Gastroesophageal sphincter (tissue), 4 donors: Measurements from ENCODE around the gene ANXA11. TPM values are rescaled to one million over a fixed set of nuclear protein-coding genes. Genes with fewer than 3 reads are reported as not detected.

Experiments
- ATAC-seq: fragments of 150-250 bp; one replicate; pipeline ENCODE4 v1.9.1; 2016; ENCODE audit warnings: mild to moderate bottlenecking, moderate library complexity
- H3K27ac ChIP-seq, 4 donors: fragments of 200-600 bp; sonication (generic) in 3 of 4; 1 replicate in 3 of 4; 2 replicates in 1 of 4; pipeline ENCODE4 v1.5.1; 2016 to 2019
- H3K27me3 ChIP-seq: fragments of 200-600 bp; sonication (generic); one replicate; pipeline ENCODE4 v1.5.1; 2019
- H3K36me3 ChIP-seq, 2 donors: fragments of 200-600 bp; sonication (generic); one replicate each; pipeline ENCODE4 v1.5.1; 2019; ENCODE audit warnings: control low read depth in 1 of 2
- H3K4me1 ChIP-seq, 3 donors: fragments of 200-600 bp; sonication (generic); 1 replicate in 2 of 3; 2 replicates in 1 of 3; pipeline ENCODE4 v1.5.1; 2016 to 2019; ENCODE audit warnings: control low read depth in 2 of 3
- H3K4me3 ChIP-seq, 2 donors: fragments of 200-600 bp; sonication (generic); one replicate each; pipeline ENCODE4 v1.5.1; 2019; ENCODE audit warnings: mild to moderate bottlenecking in 1 of 2, moderate library complexity in 1 of 2
- H3K9me3 ChIP-seq, 3 donors: fragments of 200-600 bp; sonication (generic); one replicate each; pipeline ENCODE4 v1.5.1; 2017 to 2019; ENCODE audit warnings: control low read depth in 2 of 3
- EP300 ChIP-seq: sonication (generic); formaldehyde crosslinking; IDR thresholded peaks from one replicate; pipeline ENCODE4 v1.6.1; 2017; ENCODE audit warnings: antibody characterized with exemption, mild to moderate bottlenecking
- POLR2A ChIP-seq, 2 donors: fragments of 450-650 bp; IDR thresholded peaks; one replicate each; pipeline ENCODE4 v1.6.1; 2017; ENCODE audit warnings: antibody characterized with exemption in 2 of 2, mild to moderate bottlenecking in 2 of 2, moderate library complexity in 1 of 2
- POLR2AphosphoS5 ChIP-seq: sonication (generic); formaldehyde crosslinking; IDR thresholded peaks from one replicate; pipeline ENCODE4 v1.6.1; 2017; ENCODE audit warnings: antibody characterized with exemption
- WGBS, 2 donors: methylation state at CpG; one replicate each; pipeline ENCODE4 v1.1.5; 2018; ENCODE audit warnings: low coverage in 1 of 2; 5-methylcytosine and 5-hydroxymethylcytosine counted together
- total RNA-seq, 4 donors: library from RNA; depleted of rRNA; stranded (reverse); fragments of >200 nt; gene quantifications; one replicate each; pipeline ENCODE4 v1.1.0, GENCODE V29; 2016
- TF ChIP-seq, protein P1 (sequence below), 4 experiments: fragments of 200-600 bp in 2 of 4; fragments of 450-650 bp in 2 of 4; sonication (generic) in 1 of 4; IDR thresholded peaks; one replicate each; pipeline ENCODE4 v1.5.1; 2017 to 2019; ENCODE audit warnings: antibody characterized with exemption in 4 of 4, mild to moderate bottlenecking in 2 of 4, moderate library complexity in 2 of 4

ANXA11 gene
- total RNA-seq, 4 donors from 2014 or later: 117 to 225 (median 162) TPM

DNA sequence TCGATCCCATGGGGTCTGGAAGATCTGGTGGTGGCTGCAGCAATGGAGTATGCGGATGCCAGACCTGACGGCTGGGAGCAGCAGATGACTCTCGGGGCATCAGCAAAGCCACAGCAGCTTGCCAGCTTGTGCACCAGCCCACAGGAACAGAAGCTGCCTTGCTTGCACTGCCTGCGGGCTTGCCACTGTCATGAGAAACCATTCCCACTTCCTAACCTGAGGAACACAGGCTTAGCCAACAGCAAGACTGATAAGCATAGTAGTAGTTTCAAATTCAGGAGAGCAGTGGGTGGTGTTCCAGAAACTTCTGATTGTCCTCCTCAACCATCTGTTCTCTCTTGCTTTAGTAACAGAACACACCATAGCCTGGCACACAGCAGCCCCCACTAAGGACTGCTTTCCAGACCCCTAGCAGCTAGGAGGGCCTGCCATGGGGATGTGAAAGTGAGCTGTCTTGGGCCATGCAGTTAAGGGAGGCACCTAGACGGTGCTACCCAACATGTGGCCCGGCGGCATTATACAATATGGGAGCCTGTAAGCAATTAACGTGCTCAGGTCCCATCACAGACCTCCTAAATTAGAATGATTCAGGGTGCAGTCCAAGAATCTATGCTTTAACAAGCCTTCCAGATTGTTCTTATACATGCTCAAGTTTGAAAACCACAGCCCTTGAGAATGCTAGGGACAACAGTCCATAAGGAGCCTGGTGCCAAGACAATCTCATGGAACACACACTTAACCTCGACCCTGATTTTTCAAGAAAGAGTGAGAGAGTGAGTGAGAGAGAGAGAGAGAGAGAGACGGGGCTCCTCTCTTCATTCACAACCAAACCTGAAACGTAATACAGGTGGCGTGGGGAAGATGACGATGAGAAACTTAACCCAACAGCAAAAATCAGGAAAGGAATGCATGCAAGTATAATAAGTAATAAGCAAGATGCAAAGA is 7.1 kb downstream of the ANXA11 start:
- peaks cover 16 to 100% (median 55%) of the 10 kb centered on the region in 3 donors for H3K4me1 ChIP-seq
- H3K36me3 ChIP-seq: peaks cover 0 to 13% of the 10 kb centered on the region in 2 donors
- no peak overlapping the region for H3K4me3 ChIP-seq
- WGBS, 2 donors: 53 to 84% methylated on average over 5 of the region's 14 CpGs
- H3K27ac ChIP-seq: peak overlapping the region in 3 of 4 donors; percentile 50 to 100 (median 80)
- H3K9me3 ChIP-seq: no peaks in the 10 kb centered on the region
- ATAC-seq: no peak
- no peaks in the 10 kb centered on the region for H3K27me3 ChIP-seq
- TF ChIP-seq EP300: no peak
- TF ChIP-seq POLR2A (IDR thresholded peaks at IDR 0.05): no peak
- TF ChIP-seq, protein P1, sequence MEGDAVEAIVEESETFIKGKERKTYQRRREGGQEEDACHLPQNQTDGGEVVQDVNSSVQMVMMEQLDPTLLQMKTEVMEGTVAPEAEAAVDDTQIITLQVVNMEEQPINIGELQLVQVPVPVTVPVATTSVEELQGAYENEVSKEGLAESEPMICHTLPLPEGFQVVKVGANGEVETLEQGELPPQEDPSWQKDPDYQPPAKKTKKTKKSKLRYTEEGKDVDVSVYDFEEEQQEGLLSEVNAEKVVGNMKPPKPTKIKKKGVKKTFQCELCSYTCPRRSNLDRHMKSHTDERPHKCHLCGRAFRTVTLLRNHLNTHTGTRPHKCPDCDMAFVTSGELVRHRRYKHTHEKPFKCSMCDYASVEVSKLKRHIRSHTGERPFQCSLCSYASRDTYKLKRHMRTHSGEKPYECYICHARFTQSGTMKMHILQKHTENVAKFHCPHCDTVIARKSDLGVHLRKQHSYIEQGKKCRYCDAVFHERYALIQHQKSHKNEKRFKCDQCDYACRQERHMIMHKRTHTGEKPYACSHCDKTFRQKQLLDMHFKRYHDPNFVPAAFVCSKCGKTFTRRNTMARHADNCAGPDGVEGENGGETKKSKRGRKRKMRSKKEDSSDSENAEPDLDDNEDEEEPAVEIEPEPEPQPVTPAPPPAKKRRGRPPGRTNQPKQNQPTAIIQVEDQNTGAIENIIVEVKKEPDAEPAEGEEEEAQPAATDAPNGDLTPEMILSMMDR (IDR thresholded peaks at IDR 0.05): no peak
- TF ChIP-seq POLR2AphosphoS5: no peak

DNA sequence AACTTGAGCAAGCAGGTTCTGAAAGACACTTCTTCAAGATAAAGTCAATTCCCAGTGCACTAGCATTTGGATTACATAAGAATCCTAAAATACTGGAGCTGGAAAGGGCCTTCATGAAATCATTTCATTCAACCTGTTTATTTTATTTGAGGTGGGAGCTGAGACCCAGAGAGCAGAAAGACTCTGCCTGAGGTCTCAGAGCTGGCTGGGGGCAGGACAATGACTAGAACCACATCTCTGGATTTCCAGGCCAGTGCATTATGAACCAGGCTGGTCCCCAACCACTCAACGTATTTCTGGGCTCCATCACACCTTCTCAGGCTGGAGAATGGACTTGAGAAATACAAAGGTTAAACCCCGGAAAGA is 8.4 kb downstream of the ANXA11 start:
- no peak for TF ChIP-seq EP300
- TF ChIP-seq, protein P1 (IDR thresholded peaks at IDR 0.05): no peak
- no peaks in the 10 kb centered on the region for H3K9me3 ChIP-seq
- peaks cover 0 to 13% of the 10 kb centered on the region in 2 donors for H3K36me3 ChIP-seq
- ATAC-seq: no peak
- 50 to 100% methylated on average over 1 to 2 of the region's 2 CpGs for WGBS, 2 donors
- no peak overlapping the region for H3K4me3 ChIP-seq
- H3K27me3 ChIP-seq: no peaks in the 10 kb centered on the region
- peak overlapping the region in 3 of 4 donors; percentile 79 to 100 (median 80) for H3K27ac ChIP-seq
- H3K4me1 ChIP-seq: peaks cover 14 to 91% (median 49%) of the 10 kb centered on the region in 3 donors

DNA sequence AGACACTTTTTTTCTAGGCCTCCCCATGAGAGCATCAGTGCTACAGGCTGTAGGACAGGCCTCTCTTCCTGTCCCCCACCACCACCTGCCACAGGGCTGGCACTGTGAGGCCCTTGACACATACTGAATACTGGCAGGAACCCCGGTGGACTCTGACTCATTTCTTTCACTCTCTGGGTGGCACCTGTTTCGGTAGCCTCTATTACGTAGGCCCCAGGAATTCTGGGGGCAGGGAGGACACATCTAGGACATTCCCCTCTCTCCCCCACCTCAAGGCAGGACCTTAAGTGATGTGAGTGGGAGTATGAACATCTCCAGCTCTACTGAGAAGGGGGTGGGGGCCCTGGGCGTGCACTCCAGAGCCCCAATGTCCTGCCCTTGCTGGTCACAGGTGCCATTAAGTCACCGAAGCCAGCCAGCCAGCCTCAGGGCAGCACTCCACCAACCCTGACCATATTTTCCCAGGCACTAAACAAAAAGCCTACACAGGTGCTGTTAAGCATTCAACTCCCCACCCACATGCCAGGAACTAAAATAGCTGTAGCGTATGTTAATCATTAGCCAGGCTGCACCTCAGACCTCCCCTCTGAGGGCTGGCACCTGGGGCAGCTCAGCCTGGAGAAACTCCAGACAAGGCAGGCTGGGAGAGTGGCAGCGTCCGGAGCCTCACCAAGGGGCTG is 8.9 kb downstream of the ANXA11 start:
- 0% methylated on average over 1 of the region's 8 CpGs; no CpG with 5 or more reads in 1 of the 2 donors for WGBS, 2 donors
- H3K4me1 ChIP-seq: peaks cover 11 to 91% (median 43%) of the 10 kb centered on the region in 3 donors
- H3K27ac ChIP-seq: peak overlapping the region; percentile 20 to 100 (median 80)

DNA sequence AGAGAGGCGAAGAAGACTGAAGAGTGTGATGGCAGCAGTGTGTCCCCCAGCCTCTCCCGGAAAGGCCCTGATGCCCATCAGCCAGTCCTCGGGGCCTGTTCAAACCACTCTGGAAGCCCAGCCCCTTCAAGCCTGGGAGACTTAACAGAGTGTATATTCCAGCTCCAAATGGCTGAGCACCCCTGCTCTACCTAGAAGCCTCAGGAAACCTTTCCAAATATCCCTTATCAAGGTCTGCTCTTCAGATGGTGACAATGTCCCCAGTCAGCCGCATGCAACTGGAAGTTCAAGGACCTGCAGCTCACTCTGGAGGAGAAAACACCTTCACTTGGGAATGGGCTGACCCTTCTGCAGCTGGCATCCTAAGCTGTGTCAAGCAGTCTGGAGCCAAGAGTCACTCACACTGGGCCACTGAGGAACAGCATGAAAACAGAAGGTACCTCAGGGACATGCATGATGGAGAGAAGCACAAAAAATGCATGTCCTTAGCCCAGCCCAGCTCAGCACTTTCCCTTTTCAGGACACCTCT is 10.2 kb downstream of the ANXA11 start:
- 83% methylated on average over 2 of the region's 4 CpGs; no CpG with 5 or more reads in 1 of the 2 donors for WGBS, 2 donors
- TF ChIP-seq POLR2A (IDR thresholded peaks at IDR 0.05): no peak
- Histone ChIP-seq H3K4me1 (peaks cover 11 to 91% (median 30%) of the 10 kb centered on the region in 3 donors), H3K9me3 (no peaks in the 10 kb centered on the region), H3K27me3 (no peaks in the 10 kb centered on the region), H3K27ac (peak overlapping the region in 2 of 4 donors; percentile 32 to 80), H3K4me3 (no peak overlapping the region), H3K36me3 (peaks cover 0 to 13% of the 10 kb centered on the region in 2 donors)
- ATAC-seq: no peak

More for the DNA sequence above, 8.9 kb downstream of the ANXA11 start:
- peak; percentile 51 for ATAC-seq
- TF ChIP-seq POLR2A (IDR thresholded peaks at IDR 0.05) (no peak), POLR2AphosphoS5 (peak; percentile 80)
- Histone ChIP-seq H3K4me3 (no peak overlapping the region), H3K36me3 (peaks cover 0 to 13% of the 10 kb centered on the region in 2 donors), H3K27me3 (no peaks in the 10 kb centered on the region), H3K9me3 (no peaks in the 10 kb centered on the region)

DNA sequence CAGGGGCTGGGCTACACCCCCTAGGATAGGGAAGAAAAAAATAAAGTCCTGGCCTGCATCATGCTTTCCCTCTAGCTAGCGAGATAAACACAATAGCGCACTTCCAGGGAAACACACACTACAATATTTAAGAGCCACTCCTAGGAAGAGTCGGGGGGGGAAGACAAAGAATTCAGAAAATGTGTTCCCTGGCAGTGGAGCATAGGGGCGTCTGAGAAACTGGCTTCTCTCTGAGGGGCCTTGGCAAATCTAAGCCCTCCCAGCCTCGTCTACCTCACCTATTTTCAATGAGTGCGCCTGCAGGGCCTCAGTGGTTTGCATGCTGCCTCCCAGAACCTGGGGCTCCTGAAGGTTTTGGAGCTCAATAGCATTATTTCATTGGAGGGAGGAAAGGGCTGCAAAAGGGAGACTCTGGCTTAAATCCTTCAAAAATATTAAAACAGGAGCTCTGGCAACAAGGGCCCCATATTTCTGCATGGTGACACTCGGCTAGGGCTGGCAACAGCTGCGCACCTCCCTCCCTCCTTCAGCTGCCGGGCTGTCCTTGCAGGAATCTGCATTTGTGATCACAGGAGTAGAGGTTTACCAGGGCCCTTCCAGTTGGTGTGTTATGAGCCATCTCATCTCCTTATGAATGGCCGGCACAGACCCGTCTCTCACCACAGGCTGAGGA is 10.8 kb downstream of the ANXA11 start:
- WGBS, 2 donors: 64 to 68% methylated on average over 2 to 4 of the region's 11 CpGs
- ATAC-seq: no peak
- Histone ChIP-seq H3K9me3 (no peaks in the 10 kb centered on the region), H3K4me1 (peaks cover 11 to 91% (median 30%) of the 10 kb centered on the region in 3 donors), H3K4me3 (no peak overlapping the region), H3K27ac (peak overlapping the region in 2 of 4 donors; percentile 32 to 80), H3K27me3 (no peaks in the 10 kb centered on the region), H3K36me3 (peaks cover 0 to 13% of the 10 kb centered on the region in 2 donors)
- TF ChIP-seq POLR2A (IDR thresholded peaks at IDR 0.05) (no peak), POLR2AphosphoS5 (no peak), EP300 (no peak)
- TF ChIP-seq, protein P1 (IDR thresholded peaks at IDR 0.05): no peak
